K562 (cell line): ENCODE results near the gene VARS1. TPM values are rescaled to one million over a fixed set of nuclear protein-coding genes. Genes with fewer than 3 reads are reported as not detected.

ENCODE experiments used
- CBX1 ChIP-seq: sonication (generic); IDR thresholded peaks from 2 replicates; pipeline ENCODE4 v1.6.1; 2016; ENCODE audit warnings: antibody characterized with exemption, low read depth, mild to moderate bottlenecking
- CCNT2 ChIP-seq: IDR thresholded peaks from 2 replicates; pipeline ENCODE4 v1.6.1; 2011; ENCODE audit warnings: borderline replicate concordance, low read depth, mild to moderate bottlenecking, moderate library complexity, mixed read lengths, low read length; ENCODE audit not compliant: insufficient read length; ENCODE audit errors: extremely low read depth
- ETS1 ChIP-seq: conservative IDR thresholded peaks from 2 replicates; pipeline ENCODE4 v1.6.1; 2011; ENCODE audit warnings: low read depth, mild to moderate bottlenecking, low read length; ENCODE audit not compliant: control insufficient read depth
- EZH2 ChIP-seq: IDR thresholded peaks from 2 replicates; pipeline ENCODE4 v1.6.1; 2012; ENCODE audit warnings: low read depth, mild to moderate bottlenecking, inconsistent platforms, low read length, borderline replicate concordance
- HMG20A ChIP-seq: fragments of 450-650 bp; formaldehyde crosslinking; conservative IDR thresholded peaks from 2 replicates; pipeline ENCODE4 v1.4.0; 2020; ENCODE audit warnings: mild to moderate bottlenecking, mixed read lengths
- HMGN3 ChIP-seq: IDR thresholded peaks from 2 replicates; pipeline ENCODE4 v1.6.1; 2011; ENCODE audit warnings: borderline replicate concordance, low read depth, mild to moderate bottlenecking, mixed read lengths, low read length; ENCODE audit not compliant: insufficient read length; ENCODE audit errors: extremely low read depth
- JUN ChIP-seq, 2 experiments: sonication (generic) in 1 of 2; formaldehyde crosslinking in 1 of 2; IDR thresholded peaks; 2 replicates each; pipeline versions ENCODE4 v1.6.1 to v1.8.0; 2012 to 2022; ENCODE audit warnings: borderline replicate concordance in 2 of 2, mild to moderate bottlenecking in 2 of 2, improper control_type of control experiment in 1 of 2, low read depth in 1 of 2, low read length in 1 of 2, missing genetic modification reagents in 1 of 2
- KDM4B ChIP-seq, 2 experiments: fragments of 450-650 bp in 1 of 2; sonication (generic) in 1 of 2; IDR thresholded peaks; 2 replicates each; pipeline ENCODE4 v1.6.1; 2016 to 2017; ENCODE audit warnings: borderline replicate concordance in 2 of 2, antibody characterized with exemption in 1 of 2, low read depth in 1 of 2, mild to moderate bottlenecking in 1 of 2
- LCOR ChIP-seq: sonication (generic); formaldehyde crosslinking; IDR thresholded peaks from 2 replicates; pipeline ENCODE4 v1.8.0; 2022; ENCODE audit warnings: mild to moderate bottlenecking, missing genetic modification reagents
- MAZ ChIP-seq, 2 experiments: fragments of 450-650 bp in 1 of 2; sonication (generic) in 1 of 2; formaldehyde crosslinking; IDR thresholded peaks in 1 of 2; conservative IDR thresholded peaks in 1 of 2; 2 replicates each; pipeline versions ENCODE4 v1.4.0 to v1.5.0; 2020; ENCODE audit warnings: mild to moderate bottlenecking in 1 of 2, missing genetic modification reagents in 1 of 2
- MED1 ChIP-seq: sonication (generic); formaldehyde crosslinking; IDR thresholded peaks from 2 replicates; pipeline ENCODE4 v1.8.1; 2023; ENCODE audit warnings: missing genetic modification reagents, borderline replicate concordance
- MLX ChIP-seq, 2 experiments: fragments of 450-650 bp in 1 of 2; sonication (generic) in 1 of 2; formaldehyde crosslinking; conservative IDR thresholded peaks; 2 replicates each; pipeline versions ENCODE4 v1.4.0 to v1.8.1; 2020 to 2022; ENCODE audit warnings: mild to moderate bottlenecking in 1 of 2, missing genetic modification reagents in 1 of 2
- PRDM10 ChIP-seq: fragments of 450-650 bp; IDR thresholded peaks from 2 replicates; pipeline ENCODE4 v1.6.1; 2018; ENCODE audit not compliant: partially characterized antibody
- PTRF ChIP-seq: fragments of 450-650 bp; IDR thresholded peaks from 2 replicates; pipeline ENCODE4 v1.6.1; 2016; ENCODE audit warnings: mild to moderate bottlenecking, missing genetic modification characterization, missing compliant biosample characterization
- RNF2 ChIP-seq: sonication (generic); IDR thresholded peaks from 2 replicates; pipeline ENCODE4 v1.6.1; 2016
- SRSF1 ChIP-seq: fragments of 200-400 bp; formaldehyde crosslinking; IDR thresholded peaks from 2 replicates; pipeline ENCODE4 v1.6.1; 2017; ENCODE audit warnings: mild to moderate bottlenecking, low read depth, low read length, moderate library complexity
- STAT5B ChIP-seq: fragments of 250-450 bp; sonication (Bioruptor Pico); IDR thresholded peaks from 2 replicates; pipeline ENCODE4 v1.8.0; 2021; ENCODE audit warnings: mild to moderate bottlenecking, inconsistent platforms
- SUPT5H ChIP-seq: fragments of 450-650 bp; IDR thresholded peaks from 2 replicates; pipeline ENCODE4 v1.6.1; 2016
- TAF15 ChIP-seq: fragments of 200-400 bp; formaldehyde crosslinking; IDR thresholded peaks from 2 replicates; pipeline ENCODE4 v1.6.1; 2017; ENCODE audit warnings: mild to moderate bottlenecking, low read depth, low read length, moderate library complexity
- TSC22D4 ChIP-seq: fragments of 450-650 bp; IDR thresholded peaks from 2 replicates; pipeline ENCODE4 v1.6.1; 2016; ENCODE audit warnings: missing genetic modification characterization, missing biosample characterization, control low read depth
- ZNF311 ChIP-seq: fragments of 250-450 bp; sonication (Bioruptor Pico); IDR thresholded peaks from 2 replicates; pipeline ENCODE4 v1.4.0; 2020; ENCODE audit warnings: mild to moderate bottlenecking, moderate library complexity
- ZNF764 ChIP-seq: fragments of 250-450 bp; sonication (Bioruptor Pico); IDR thresholded peaks from 2 replicates; pipeline ENCODE4 v1.4.0; 2020; ENCODE audit warnings: low read depth, mild to moderate bottlenecking, moderate library complexity
- polyA plus RNA-seq, 8 experiments: library from polyadenylated mRNA; depleted of rRNA in 4 of 8; stranded (reverse) in 5 of 8; unstranded in 3 of 8; fragments of >200 nt; fragmentation: Nextera tagmentation in 2 of 8; fragmentation: Illumina TruSeq in 1 of 8; extraction: Ambion mirVana in 2 of 8; extraction: Trizol in 1 of 8; gene quantifications; 2 replicates each; pipeline versions ENCODE4 v1.2.1 to v1.2.3, GENCODE V29; 2011 to 2014; ENCODE audit warnings: inconsistent platforms in 1 of 8, missing spikeins in 1 of 8
- total RNA-seq, 7 experiments: library from RNA; depleted of rRNA in 6 of 7; stranded (reverse); fragments of >200 nt in 6 of 7; fragmentation: Illumina TruSeq in 2 of 7; extraction: Trizol in 2 of 7; gene quantifications; 2 replicates each; pipeline versions ENCODE4 v1.2.1 to v1.2.3, GENCODE V29; 2011 to 2021; ENCODE audit warnings: low replicate concordance in 1 of 7

Gene VARS1
- total and polyA plus RNA-seq, 9 of the 15 experiments (the other 6 are each of a cell fraction or from before 2014, with no cell fraction given): 2.9 to 488 (median 130) TPM

GRCh38 chr6:31776989-31777666 is 18.4 kb downstream of the VARS1 start, which contains the start of gene VWA7 (continued):
- TF ChIP-seq TAF15 (no peak), ZNF311 (no peak), CCNT2 (peak; percentile 98), STAT5B (CRISPR knock-in tag) (no peak), HMG20A (CRISPR knock-in tag) (no peak), CBX1 (peak; percentile 85; the same call in 1 of the 2 replicates), JUN (IDR thresholded peaks at IDR 0.05; ENCODE audit: borderline replicate concordance, low read depth, low read length) (peak; percentile 95), JUN (CRISPR knock-in tag; IDR thresholded peaks at IDR 0.05; ENCODE audit: borderline replicate concordance) (peak; percentile 99), SRSF1 (no peak), ZNF764 (no peak), KDM4B (IDR thresholded peaks at IDR 0.05; ENCODE audit: borderline replicate concordance in 2 of 2, low read depth in 1 of 2) (peak in 1 of 2 experiments; percentile 95; a peak in 1 of 4 replicates), MED1 (CRISPR knock-in tag) (no peak), TSC22D4 (tag) (no peak), EZH2 (no peak), PTRF (tag) (no peak), HMGN3 (peak; percentile 100), MLX (CRISPR knock-in tag; conservative IDR thresholded peaks at IDR 0.05) (peak in 1 of 2 experiments; percentile 22; a peak in 1 of 4 replicates), MAZ (CRISPR knock-in tag; conservative IDR thresholded peaks at IDR 0.05 in 1 of 2, IDR thresholded peaks at IDR 0.05 in 1 of 2) (peak; percentile 99), ETS1 (peak; percentile 72; the same call in 1 of the 2 replicates), PRDM10 (peak; percentile 95), SUPT5H (peak; percentile 83), RNF2 (peak; percentile 100), LCOR (CRISPR knock-in tag) (peak; percentile 98)
